Vagina (tissue), 2 donors: Measurements from ENCODE around the gene PRKCQ.

ENCODE experiments used
- CTCF ChIP-seq, 3 experiments: fragments of 450-650 bp in 2 of 3; fragments of 200-600 bp in 1 of 3; sonication (generic) in 1 of 3; IDR thresholded peaks; one replicate each; pipeline ENCODE4 v1.5.1; 2017 to 2019; ENCODE audit warnings: antibody characterized with exemption in 3 of 3, mild to moderate bottlenecking in 2 of 3, moderate library complexity in 2 of 3
- POLR2A ChIP-seq, 2 donors: fragments of 450-650 bp; IDR thresholded peaks; one replicate each; pipeline ENCODE4 v1.6.1; 2017; ENCODE audit warnings: antibody characterized with exemption in 2 of 2, mild to moderate bottlenecking in 2 of 2, moderate library complexity in 2 of 2
- POLR2AphosphoS5 ChIP-seq, 2 donors: sonication (generic); formaldehyde crosslinking; IDR thresholded peaks; one replicate each; pipeline ENCODE4 v1.9.0; 2017; ENCODE audit warnings: antibody characterized with exemption in 2 of 2, mild to moderate bottlenecking in 2 of 2, low read depth in 1 of 2; ENCODE audit not compliant: insufficient read depth in 1 of 2

- TF ChIP-seq CTCF (IDR thresholded peaks at IDR 0.05) (no peak), POLR2AphosphoS5 (IDR thresholded peaks at IDR 0.05; ENCODE audit: insufficient read depth in 1 of 2, low read depth in 1 of 2) (no peak), POLR2A (IDR thresholded peaks at IDR 0.05) (no peak)
These were observed 2.2 kb upstream of the PRKCQ start for GRCh38 chr10:6582298-6582697.
